Mesenchymal stem cell (in vitro differentiated cells and primary cell): ENCODE results near the gene PARVB.

ENCODE experiments used
- DNase-seq: peaks from one replicate; pipeline ENCODE4 v3.0.0-alpha.2; 2013
- H2AFZ ChIP-seq: one replicate; pipeline ENCODE4 v1.6.1; 2013; ENCODE audit warnings: low read depth, mild to moderate bottlenecking, control low read depth, inconsistent platforms, low read length, moderate library complexity
- H2AK5ac ChIP-seq: 2 replicates; pipeline ENCODE4 v1.6.1; 2013; ENCODE audit warnings: low read length, moderate library complexity, mild to moderate bottlenecking, inconsistent platforms; ENCODE audit not compliant: severe bottlenecking
- H2BK120ac ChIP-seq: one replicate; pipeline ENCODE4 v1.6.1; 2013; ENCODE audit warnings: low read depth, mild to moderate bottlenecking, inconsistent platforms, low read length, moderate library complexity
- H2BK12ac ChIP-seq, 2 experiments: one replicate each; pipeline ENCODE4 v1.6.1; 2013; ENCODE audit warnings: inconsistent platforms in 2 of 2, low read length in 2 of 2, mild to moderate bottlenecking in 2 of 2, moderate library complexity in 2 of 2, control low read depth in 1 of 2
- H2BK15ac ChIP-seq: one replicate; pipeline ENCODE4 v1.6.1; 2013; ENCODE audit warnings: mild to moderate bottlenecking, low read depth, inconsistent platforms; ENCODE audit not compliant: poor library complexity, severe bottlenecking
- H2BK5ac ChIP-seq: 2 replicates; pipeline ENCODE4 v1.6.1; 2013; ENCODE audit warnings: low read depth, mild to moderate bottlenecking, low read length, control low read depth, inconsistent platforms; ENCODE audit not compliant: poor library complexity, severe bottlenecking
- H3K14ac ChIP-seq, 2 experiments: one replicate each; pipeline ENCODE4 v1.6.1; 2013; ENCODE audit warnings: inconsistent platforms in 2 of 2, low read length in 2 of 2, control low read depth in 1 of 2, mild to moderate bottlenecking in 1 of 2, moderate library complexity in 1 of 2
- H3K18ac ChIP-seq, 2 experiments: one replicate each; pipeline ENCODE4 v1.6.1; 2013; ENCODE audit warnings: inconsistent platforms in 2 of 2, low read length in 2 of 2, control low read depth in 1 of 2, low read depth in 1 of 2, mild to moderate bottlenecking in 1 of 2
- H3K23ac ChIP-seq, 2 experiments: one replicate each; pipeline ENCODE4 v1.6.1; 2013; ENCODE audit warnings: inconsistent platforms in 2 of 2, low read length in 2 of 2, mild to moderate bottlenecking in 2 of 2, moderate library complexity in 2 of 2, control low read depth in 1 of 2
- H3K27ac ChIP-seq: 2 replicates; pipeline ENCODE4 v1.5.1; 2013; ENCODE audit warnings: mild to moderate bottlenecking, moderate library complexity, low read length, control low read depth, inconsistent platforms; ENCODE audit not compliant: poor library complexity, severe bottlenecking
- H3K27me3 ChIP-seq, 2 experiments: 2 replicates each; pipeline versions ENCODE4 v1.6.1 to v1.7.0; 2013; ENCODE audit warnings: low read length in 2 of 2, mild to moderate bottlenecking in 2 of 2, moderate library complexity in 2 of 2, control low read depth in 1 of 2, inconsistent platforms in 1 of 2; ENCODE audit not compliant: control insufficient read depth in 1 of 2, insufficient read depth in 1 of 2
- H3K36me3 ChIP-seq, 2 experiments: 2 replicates each; pipeline versions ENCODE4 v1.6.1 to v1.7.0; 2013; ENCODE audit warnings: low read length in 2 of 2, control low read depth in 1 of 2, inconsistent platforms in 1 of 2, low read depth in 1 of 2, mild to moderate bottlenecking in 1 of 2; ENCODE audit not compliant: insufficient read depth in 2 of 2, control insufficient read depth in 1 of 2
- H3K4ac ChIP-seq, 2 experiments: one replicate each; pipeline ENCODE4 v1.6.1; 2013; ENCODE audit warnings: inconsistent platforms in 2 of 2, low read length in 2 of 2, mild to moderate bottlenecking in 2 of 2, moderate library complexity in 2 of 2, control low read depth in 1 of 2, low read depth in 1 of 2
- H3K4me1 ChIP-seq: 2 replicates; pipeline ENCODE4 v1.6.1; 2013; ENCODE audit warnings: low read depth, low read length, control low read depth; ENCODE audit not compliant: control insufficient read depth, insufficient read depth
- H3K4me2 ChIP-seq: 2 replicates; pipeline ENCODE4 v1.6.1; 2013; ENCODE audit warnings: low read length, mild to moderate bottlenecking, inconsistent platforms; ENCODE audit not compliant: poor library complexity, severe bottlenecking
- H3K4me3 ChIP-seq, 2 experiments: 2 replicates each; pipeline versions ENCODE4 v1.5.1 to v1.7.0; 2013; ENCODE audit warnings: low read length in 2 of 2, mild to moderate bottlenecking in 2 of 2, control low read depth in 1 of 2, low read depth in 1 of 2; ENCODE audit not compliant: insufficient read depth in 1 of 2
- H3K79me1 ChIP-seq: replicated peaks from 2 replicates; pipeline ENCODE4 v1.6.1; 2013; ENCODE audit warnings: mild to moderate bottlenecking, control low read depth, low read length, inconsistent platforms; ENCODE audit not compliant: poor library complexity, severe bottlenecking
- H3K9ac ChIP-seq: 2 replicates; pipeline ENCODE4 v1.7.0; 2013; ENCODE audit warnings: mild to moderate bottlenecking, low read length, moderate library complexity
- H3K9me3 ChIP-seq: 2 replicates; pipeline ENCODE4 v1.7.0; 2013; ENCODE audit warnings: mild to moderate bottlenecking, low read length; ENCODE audit not compliant: control insufficient read depth
- H4K8ac ChIP-seq: one replicate; pipeline ENCODE4 v1.6.1; 2013; ENCODE audit warnings: inconsistent platforms, mild to moderate bottlenecking, low read length, moderate library complexity
- H4K91ac ChIP-seq: one replicate; pipeline ENCODE4 v1.6.1; 2013; ENCODE audit warnings: mild to moderate bottlenecking, low read length, inconsistent platforms
- WGBS: methylation state at CpG from one replicate; pipeline ENCODE4 v1.1.7; 2013; ENCODE audit warnings: mixed read lengths; 5-methylcytosine and 5-hydroxymethylcytosine counted together

Gene PARVB

DNA sequence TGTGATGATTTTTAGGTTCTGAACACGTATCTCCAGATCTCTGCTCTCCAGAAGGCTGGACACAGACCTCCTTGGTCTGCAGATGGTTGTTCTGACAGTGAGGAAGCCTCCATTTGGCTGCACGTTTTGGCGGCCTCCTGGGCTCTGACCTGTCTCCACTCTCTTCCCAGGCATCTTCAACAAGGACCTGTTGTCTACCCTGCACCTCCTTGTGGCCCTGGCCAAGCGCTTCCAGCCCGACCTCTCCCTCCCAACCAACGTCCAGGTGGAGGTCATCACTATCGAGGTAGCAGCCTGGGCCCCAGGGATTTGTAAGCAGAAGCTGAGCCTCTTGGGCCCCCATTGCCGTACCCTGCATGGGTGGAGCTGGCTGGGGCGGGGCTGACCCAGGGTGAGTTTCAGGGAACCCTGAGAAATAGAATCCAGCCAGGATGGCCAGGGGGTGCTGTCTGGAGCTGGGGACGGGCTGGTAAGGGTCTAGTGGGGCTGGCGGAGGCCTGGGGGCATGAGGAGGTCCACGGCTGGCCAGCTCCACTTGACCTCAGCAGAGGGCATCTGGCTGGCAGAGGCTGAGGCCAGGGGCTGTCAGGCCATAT, 166.4 kb downstream of the PARVB start:
- Histone ChIP-seq H3K14ac (no peak overlapping the region), H2AK5ac (no peak overlapping the region), H4K91ac (no peak overlapping the region), H2BK15ac (no peak overlapping the region), H3K4me1 (peaks cover 7% of the 10 kb centered on the region), H3K9me3 (no peaks in the 10 kb centered on the region), H4K8ac (no peak overlapping the region), H2BK12ac (no peak overlapping the region), H2BK120ac (no peak overlapping the region), H3K79me1 (no peaks in the 10 kb centered on the region), H3K36me3 (no peaks in the 10 kb centered on the region), H3K27me3 (peaks cover 18 to 53% of the 10 kb centered on the region in 2 experiments), H2BK5ac (no peak overlapping the region), H3K23ac (no peak overlapping the region), H2AFZ (no peak overlapping the region), H3K9ac (no peak overlapping the region), H3K4me2 (no peak overlapping the region), H3K4ac (no peak overlapping the region), H3K18ac (no peak overlapping the region), H3K4me3 (no peak overlapping the region), H3K27ac (no peak overlapping the region)
- 80% methylated on average over 12 of the region's 12 CpGs for WGBS
- DNase-seq: no peak

DNA sequence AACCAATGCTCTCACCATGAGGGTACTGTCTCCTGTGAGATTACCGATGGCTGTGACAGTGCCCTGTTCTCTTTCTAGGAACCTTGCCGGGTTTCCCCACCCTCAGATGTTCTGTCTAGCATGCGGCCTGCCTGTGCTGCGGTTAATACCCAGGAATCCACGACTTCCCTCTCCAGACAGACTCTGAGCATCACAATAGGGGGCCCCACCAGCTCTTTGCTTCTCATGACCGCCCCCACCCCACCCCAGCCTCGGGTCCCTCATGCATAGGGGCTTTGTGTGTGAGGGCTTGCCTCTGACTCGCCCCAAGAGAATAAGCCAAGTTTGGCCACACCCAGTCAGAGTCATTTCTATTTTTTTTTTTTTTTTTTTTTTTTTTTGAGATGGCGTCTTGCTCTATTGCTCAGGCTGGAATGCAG, 166.9 kb downstream of the PARVB start:
- Histone ChIP-seq H2AFZ (no peak overlapping the region), H3K4me1 (peaks cover 7% of the 10 kb centered on the region), H3K4ac (no peak overlapping the region), H3K9me3 (no peaks in the 10 kb centered on the region), H3K23ac (no peak overlapping the region), H3K27me3 (peaks cover 17 to 53% of the 10 kb centered on the region in 2 experiments), H2BK5ac (no peak overlapping the region), H3K18ac (no peak overlapping the region), H3K27ac (no peak overlapping the region), H4K91ac (no peak overlapping the region), H3K14ac (no peak overlapping the region), H4K8ac (no peak overlapping the region), H2AK5ac (no peak overlapping the region), H3K9ac (no peak overlapping the region), H3K4me3 (no peak overlapping the region), H2BK12ac (no peak overlapping the region), H3K4me2 (no peak overlapping the region), H3K79me1 (no peaks in the 10 kb centered on the region), H2BK120ac (no peak overlapping the region), H3K36me3 (no peaks in the 10 kb centered on the region), H2BK15ac (no peak overlapping the region)
- 74% methylated on average over 7 of the region's 9 CpGs for WGBS
- no peak for DNase-seq

DNA sequence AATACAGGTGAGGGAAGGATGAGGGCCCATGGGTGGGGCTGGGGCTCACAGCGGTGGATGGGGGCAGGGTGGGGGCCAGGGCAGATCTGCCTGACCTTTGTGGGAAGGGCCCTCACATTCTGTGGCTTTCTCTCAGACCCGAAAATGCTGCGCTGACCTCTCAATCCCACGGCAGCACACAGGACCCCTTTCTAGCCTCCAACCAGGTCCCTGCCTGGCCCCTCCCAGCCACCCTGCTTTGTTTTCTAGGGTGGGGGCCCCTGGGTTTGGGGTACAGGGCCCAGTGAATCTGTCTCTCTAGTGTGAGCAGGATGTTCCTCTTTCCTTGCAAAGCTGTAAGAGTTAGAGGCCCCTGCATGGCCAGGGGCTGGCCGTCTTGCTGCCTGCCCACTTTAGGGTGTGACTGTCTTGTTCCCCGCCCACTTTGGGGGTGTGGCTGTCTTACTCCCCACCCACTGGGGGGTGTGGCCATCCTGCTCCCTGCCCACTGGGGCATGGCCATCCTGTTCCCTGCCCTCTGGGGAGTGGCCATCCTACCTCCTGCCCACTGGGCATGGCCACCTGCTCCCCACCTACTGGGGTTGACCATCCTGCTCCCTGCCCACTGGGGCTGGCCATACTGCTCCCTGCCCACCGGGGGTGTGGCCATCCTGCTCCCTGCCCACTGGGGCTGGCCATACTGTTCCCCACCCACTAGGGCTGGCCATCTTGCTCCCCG, 168.2 kb downstream of the PARVB start:
- Histone ChIP-seq H3K9me3 (no peaks in the 10 kb centered on the region), H4K8ac (no peak overlapping the region), H3K27ac (no peak overlapping the region), H3K4me3 (no peak overlapping the region), H3K18ac (no peak overlapping the region), H2AFZ (no peak overlapping the region), H2BK5ac (no peak overlapping the region), H2BK15ac (no peak overlapping the region), H3K27me3 (peaks cover 20 to 55% of the 10 kb centered on the region in 2 experiments), H3K36me3 (no peaks in the 10 kb centered on the region), H4K91ac (no peak overlapping the region), H2AK5ac (no peak overlapping the region), H3K14ac (no peak overlapping the region), H3K79me1 (no peaks in the 10 kb centered on the region), H3K4ac (no peak overlapping the region), H3K4me2 (no peak overlapping the region), H2BK12ac (no peak overlapping the region), H3K23ac (peak overlapping the region in 1 of 2 experiments; percentile 9), H2BK120ac (no peak overlapping the region), H3K9ac (no peak overlapping the region), H3K4me1 (peaks cover 7% of the 10 kb centered on the region)
- no peak for DNase-seq
- WGBS: 81% methylated on average over 4 of the region's 8 CpGs

DNA sequence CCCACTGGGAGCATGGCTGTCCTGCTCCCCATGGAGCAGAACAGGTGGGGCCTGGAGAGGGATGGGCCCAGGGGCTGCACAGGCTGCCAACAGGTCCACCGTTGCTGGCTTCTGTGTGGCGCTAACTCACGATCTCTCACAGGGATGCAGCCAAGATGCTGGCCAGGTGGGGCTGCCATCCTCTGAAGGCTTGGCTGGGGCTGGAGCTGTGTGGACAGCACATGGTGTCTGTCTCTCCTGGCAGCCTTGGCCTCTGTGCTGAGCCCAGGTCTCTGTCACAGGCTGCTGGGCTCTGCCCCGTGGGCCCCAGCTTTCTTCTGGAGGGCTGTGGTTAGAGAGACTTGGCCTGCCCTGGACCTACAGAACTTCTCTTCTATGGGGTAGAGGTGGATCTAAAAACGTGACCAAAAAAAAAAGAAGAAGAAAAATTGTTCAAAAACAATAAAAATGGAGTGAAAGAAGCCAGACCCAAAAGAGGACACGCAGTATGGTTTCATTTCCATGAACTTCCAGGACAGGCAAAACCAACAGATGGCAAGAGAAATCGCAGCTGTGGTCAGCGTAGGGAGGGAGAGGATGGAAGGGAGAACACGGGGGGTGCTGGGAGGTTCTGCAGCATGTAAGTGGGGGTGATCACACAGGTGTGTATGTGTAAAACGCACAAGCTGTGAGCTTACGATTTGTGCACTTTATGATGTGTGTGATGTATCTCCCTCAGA, 168.9 kb downstream of the PARVB start:
- no peak overlapping the region for H2BK120ac ChIP-seq
- H3K4me2 ChIP-seq: no peak overlapping the region
- peak overlapping the region in 1 of 2 experiments; percentile 9 for H3K23ac ChIP-seq
- H3K4ac ChIP-seq: no peak overlapping the region
- no peak overlapping the region for H2AK5ac ChIP-seq
- H4K8ac ChIP-seq: no peak overlapping the region
- H3K27ac ChIP-seq: no peak overlapping the region
- no peaks in the 10 kb centered on the region for H3K79me1 ChIP-seq
- no peak overlapping the region for H4K91ac ChIP-seq
- peaks cover 21 to 58% of the 10 kb centered on the region in 2 experiments for H3K27me3 ChIP-seq
- no peak overlapping the region for H2AFZ ChIP-seq
- H3K4me3 ChIP-seq: no peak overlapping the region
- no peaks in the 10 kb centered on the region for H3K9me3 ChIP-seq
- H3K9ac ChIP-seq: no peak overlapping the region
- no peaks in the 10 kb centered on the region for H3K36me3 ChIP-seq
- H2BK5ac ChIP-seq: no peak overlapping the region
- no peak overlapping the region for H3K14ac ChIP-seq
- H3K4me1 ChIP-seq: peaks cover 7% of the 10 kb centered on the region
- DNase-seq: no peak
- H3K18ac ChIP-seq: no peak overlapping the region
- no peak overlapping the region for H2BK15ac ChIP-seq
- WGBS: 76% methylated on average over 9 of the region's 11 CpGs
- no peak overlapping the region for H2BK12ac ChIP-seq
